ENCODE results near the gene FER.

FER gene

GRCh38 chr5:108801301-108801700 lies 53.6 kb downstream of the FER start:
- DNase-seq (ENCODE audit: low read depth, low spot score), result no peak
- ChIA-PET CTCF (interaction anchor here (0.6 kb wide), 1 partner anchor 119 kb away, joined by 3 read pairs; no protein-coding TSS in a partner anchor), POLR2A (no interaction called here)
- no peak for TF ChIP-seq CTCF (IDR thresholded peaks at IDR 0.05; ENCODE audit: insufficient read depth, low read length, missing control alignments)
- H3K4me3 ChIP-seq (ENCODE audit: low read depth, low read length), result no peak overlapping the region

DNA sequence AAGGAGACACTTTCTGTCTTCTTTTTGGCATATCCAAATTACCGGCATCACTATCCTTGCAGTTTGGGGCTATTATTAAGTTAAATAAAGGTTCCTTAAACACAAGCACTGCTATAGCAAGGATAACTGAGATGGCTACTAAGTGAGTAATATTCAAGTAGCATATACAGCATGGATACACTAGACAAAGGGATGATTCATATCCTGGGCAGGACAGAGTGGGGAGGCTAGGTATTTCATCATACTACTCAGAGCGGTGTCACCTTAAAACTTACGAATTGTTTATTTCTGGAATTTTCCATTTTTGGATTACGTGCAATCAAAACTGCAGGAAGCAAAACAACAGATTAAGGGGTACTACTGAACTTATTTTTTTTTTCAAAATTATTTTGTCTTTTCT lies 54.1 kb downstream of the FER start:
- no peak for TF ChIP-seq CTCF (IDR thresholded peaks at IDR 0.05; ENCODE audit: insufficient read depth, low read length, missing control alignments)
- peak; percentile 71 for DNase-seq (ENCODE audit: low read depth, low spot score)
- ChIA-PET CTCF (no interaction called here), POLR2A (no interaction called here)
- H3K4me3 ChIP-seq (ENCODE audit: low read depth, low read length), result no peak overlapping the region

DNA sequence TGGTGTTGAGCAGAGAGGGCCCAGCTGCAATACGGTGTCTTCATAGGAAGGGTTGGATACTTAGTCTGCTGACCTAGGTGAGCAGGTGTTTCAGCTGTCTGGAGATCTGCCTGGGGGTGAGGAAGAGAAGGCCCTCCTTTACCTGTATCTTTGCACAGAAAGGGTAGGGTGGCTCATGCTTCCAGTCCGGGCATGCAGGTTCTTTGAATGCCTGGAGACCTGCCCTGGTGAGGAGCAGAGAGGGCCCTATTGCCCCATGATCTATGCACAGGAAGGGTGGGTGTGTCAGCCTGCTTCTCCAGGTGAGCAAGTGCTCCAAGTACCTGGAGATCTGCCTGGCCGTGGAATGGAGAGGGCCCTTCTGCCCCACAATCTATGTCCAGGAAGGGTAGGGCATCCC lies 63.0 kb downstream of the FER start:
- ChIA-PET POLR2A (no interaction called here), CTCF (no interaction called here)
- no peak for DNase-seq (ENCODE audit: low read depth, low spot score)
- H3K4me3 ChIP-seq (ENCODE audit: low read depth, low read length), result no peak overlapping the region
- TF ChIP-seq CTCF (IDR thresholded peaks at IDR 0.05; ENCODE audit: insufficient read depth, low read length, missing control alignments), result no peak

DNA sequence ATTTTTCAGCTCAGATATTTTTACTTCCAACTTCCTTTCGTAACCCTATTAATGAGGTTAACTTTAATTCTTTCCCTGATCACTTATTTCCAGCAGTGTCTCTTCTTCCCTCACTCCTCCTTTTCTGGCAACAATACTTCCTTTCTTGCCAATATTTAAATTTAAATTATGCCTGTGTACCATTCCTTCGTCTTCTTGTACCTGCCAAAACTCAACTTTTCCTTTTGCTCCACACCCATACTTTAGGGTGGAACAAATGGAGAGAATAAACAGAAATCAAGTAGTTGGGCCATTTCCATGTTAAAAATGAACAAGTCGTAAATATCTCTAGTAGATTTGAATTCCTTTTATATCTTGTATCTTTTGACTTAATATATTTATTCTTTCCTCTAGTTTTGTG lies 66.0 kb downstream of the FER start:
- TF ChIP-seq CTCF (IDR thresholded peaks at IDR 0.05; ENCODE audit: insufficient read depth, low read length, missing control alignments), result no peak
- ChIA-PET CTCF (no interaction called here), POLR2A (no interaction called here)
- DNase-seq (ENCODE audit: low read depth, low spot score), result no peak
- no peak overlapping the region for H3K4me3 ChIP-seq (ENCODE audit: low read depth, low read length)

- CTCF ChIA-PET, result no interaction called here
- no peak for TF ChIP-seq CTCF (IDR thresholded peaks at IDR 0.05; ENCODE audit: insufficient read depth, low read length, missing control alignments)
- DNase-seq (ENCODE audit: low read depth, low spot score), result no peak
- POLR2A ChIA-PET, result no interaction called here
- H3K4me3 ChIP-seq (ENCODE audit: low read depth, low read length), result no peak overlapping the region
Observed at GRCh38 chr5:108814551-108814950, 66.9 kb downstream of the FER start.

DNA sequence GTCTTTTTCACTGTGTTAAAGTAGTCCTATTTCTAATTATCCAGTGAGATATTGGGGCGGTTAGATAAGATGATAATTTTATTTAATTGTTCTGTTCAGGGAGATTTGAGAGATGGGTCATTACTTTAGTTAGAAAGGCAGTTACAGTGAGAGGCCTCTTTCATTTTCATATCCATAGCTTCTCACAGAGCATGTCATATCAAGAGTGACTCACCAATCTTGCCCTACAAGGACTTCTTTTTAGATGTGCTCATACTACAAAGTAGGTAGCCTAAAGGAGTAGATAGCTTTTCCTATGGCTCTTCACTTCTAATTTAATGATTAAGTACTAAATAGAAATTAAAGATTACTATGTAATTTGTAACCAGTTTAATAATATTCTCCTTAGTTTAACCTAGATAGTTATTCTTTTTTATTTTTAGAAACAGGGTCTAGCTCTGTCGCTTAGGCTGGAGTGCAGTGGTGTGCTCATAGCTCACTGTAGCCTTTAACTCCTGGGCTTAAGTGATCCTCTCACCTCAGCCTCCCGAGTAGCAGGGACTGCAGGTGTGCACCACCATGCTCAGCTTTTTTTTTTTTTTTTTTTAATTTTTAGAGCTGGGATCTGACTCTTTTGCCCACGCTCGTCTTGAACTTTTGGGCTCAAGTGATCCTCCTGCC lies 71.0 kb downstream of the FER start:
- no peak for TF ChIP-seq CTCF (IDR thresholded peaks at IDR 0.05; ENCODE audit: insufficient read depth, low read length, missing control alignments)
- ChIA-PET CTCF (interaction anchor here (1.0 kb wide), 1 partner anchor 9 kb away, joined by 3 read pairs; no protein-coding TSS in a partner anchor), POLR2A (no interaction called here)
- H3K4me3 ChIP-seq (ENCODE audit: low read depth, low read length), result no peak overlapping the region
- peak; percentile 14 for DNase-seq (ENCODE audit: low read depth, low spot score)
